Stimulated activated CD8-positive, alpha-beta memory T cell treated with anti-CD3 and anti-CD28 coated beads, Interleukin-12 subunit alpha, Interleukin-12 subunit beta, amount 100 ng/mL, for 4 hours (primary cell): ENCODE measurements around the gene TMEM272.
A peak's percentile ranks its signal among the peaks of the same experiment; 100 is the strongest.
"Not testable (repeated sequence)": the region's sequence is repeated elsewhere in the genome, so short reads cannot be mapped to it uniquely, and the experiment has no call there.

Experiments
- DNase-seq: peaks from one replicate; pipeline ENCODE4 v3.0.0-alpha.2; 2020; ENCODE audit warnings: low read depth

The TMEM272 gene

GRCh38 chr13:51824712-51825111 is 20.3 kb downstream of the TMEM272 start:
- not testable (repeated sequence) for DNase-seq

- DNase-seq = no peak
These were observed 21.1 kb downstream of the TMEM272 start for GRCh38 chr13:51823863-51824262.

- DNase-seq = no peak
These were observed 21.6 kb downstream of the TMEM272 start for GRCh38 chr13:51823359-51823758.

GRCh38 chr13:51822106-51822815 is 22.7 kb downstream of the TMEM272 start:
- no peak for DNase-seq

- DNase-seq = no peak
These were observed 23.4 kb downstream of the TMEM272 start for GRCh38 chr13:51821606-51822005.

- DNase-seq = no peak
These were observed 24.9 kb downstream of the TMEM272 start for GRCh38 chr13:51820016-51820597.

- DNase-seq = no peak
These were observed 25.4 kb downstream of the TMEM272 start for GRCh38 chr13:51819544-51819943.

- peak; percentile 23 for DNase-seq
These were observed 26.0 kb downstream of the TMEM272 start for GRCh38 chr13:51818781-51819511.

- no peak for DNase-seq
These were observed 26.7 kb downstream of the TMEM272 start for GRCh38 chr13:51818276-51818675.

- DNase-seq = no peak
These were observed 27.3 kb downstream of the TMEM272 start for GRCh38 chr13:51817717-51818116.

- DNase-seq = no peak
These were observed 28.2 kb downstream of the TMEM272 start for GRCh38 chr13:51816604-51817249.

- DNase-seq = no peak
These were observed 29.1 kb downstream of the TMEM272 start for GRCh38 chr13:51815848-51816247.

- peak; percentile 59 for DNase-seq
These were observed 29.9 kb downstream of the TMEM272 start for GRCh38 chr13:51814825-51815650.

GRCh38 chr13:51814071-51814470 is 30.9 kb downstream of the TMEM272 start:
- no peak for DNase-seq

GRCh38 chr13:51811920-51812451 is 33.0 kb downstream of the TMEM272 start:
- DNase-seq = no peak

GRCh38 chr13:51811046-51811445 is 33.9 kb downstream of the TMEM272 start:
- DNase-seq = no peak

- no peak for DNase-seq
These were observed 36.2 kb downstream of the TMEM272 start for GRCh38 chr13:51808811-51809210.

- no peak for DNase-seq
These were observed 37.9 kb downstream of the TMEM272 start for GRCh38 chr13:51807041-51807440.

GRCh38 chr13:51806566-51806965 is 38.4 kb downstream of the TMEM272 start:
- DNase-seq = no peak

- DNase-seq = no peak
These were observed 39.1 kb downstream of the TMEM272 start for GRCh38 chr13:51805925-51806324.

GRCh38 chr13:51805313-51805712 is 39.7 kb downstream of the TMEM272 start:
- DNase-seq = no peak
